ENCODE data around the gene ZNF777.
"Not testable (repeated sequence)": the region's sequence is repeated elsewhere in the genome, so short reads cannot be mapped to it uniquely, and the experiment has no call there.

The ZNF777 gene

DNA sequence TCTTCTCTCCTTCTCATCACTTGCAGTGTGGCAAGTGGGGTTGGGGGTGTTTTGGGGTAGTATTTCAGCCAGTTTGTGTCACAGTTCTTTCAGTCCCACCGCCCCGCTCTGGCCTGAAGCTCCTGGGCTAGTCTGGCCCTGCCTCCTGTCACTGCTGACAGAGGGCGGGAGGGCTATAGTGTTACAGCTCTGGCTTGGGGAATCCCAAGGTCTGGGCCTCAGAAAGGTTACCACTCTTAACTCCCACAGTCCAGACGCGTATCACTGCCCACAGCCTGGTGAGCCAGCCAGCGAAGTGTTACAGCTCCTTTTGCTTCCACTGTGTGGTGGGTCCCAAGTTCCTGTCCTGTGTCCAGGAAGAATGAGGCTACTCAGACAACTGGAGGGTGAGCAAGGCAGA is 56.0 kb downstream of the ZNF777 start:
- no peak for DNase-seq

GRCh38 chr7:149404396-149404795 is 56.5 kb downstream of the ZNF777 start:
- DNase-seq: no peak

GRCh38 chr7:149398195-149398820 is 62.6 kb downstream of the ZNF777 start:
- DNase-seq: no peak

- no peak for DNase-seq
These were observed 63.3 kb downstream of the ZNF777 start for GRCh38 chr7:149397470-149398043.

- not testable (repeated sequence) for DNase-seq
These were observed 72.1 kb downstream of the ZNF777 start for GRCh38 chr7:149388550-149389335.

GRCh38 chr7:149386514-149386913 is 74.3 kb downstream of the ZNF777 start:
- not testable (repeated sequence) for DNase-seq

GRCh38 chr7:149385195-149385950 is 75.5 kb downstream of the ZNF777 start:
- no peak for DNase-seq
